Naive B cell (primary cell): Measurements from ENCODE around the gene CSNK1G1. TPM values are rescaled to one million over a fixed set of nuclear protein-coding genes. Genes with fewer than 3 reads are reported as not detected.
"Not testable (repeated sequence)": the region's sequence is repeated elsewhere in the genome, so short reads cannot be mapped to it uniquely, and the experiment has no call there.

Experiments
- ATAC-seq, 2 donors: fragments of 150-1000 bp; cut with Tn5 transposase; 2 replicates each; pipeline ENCODE4 v1.10.0; 2021; ENCODE audit warnings: low read depth in 2 of 2, mild to moderate bottlenecking in 2 of 2, moderate library complexity in 2 of 2
- DNase-seq: peaks from one replicate; pipeline ENCODE4 v3.0.0; 2022
- H3K27ac Mint-ChIP-seq, 6 donors: one replicate each; pipeline ENCODE4 v1.8.0; 2020 to 2022; ENCODE audit warnings: mild to moderate bottlenecking in 6 of 6, mixed read lengths in 6 of 6, moderate library complexity in 5 of 6, inconsistent platforms in 2 of 6
- H3K27me3 Mint-ChIP-seq, 3 donors: one replicate each; pipeline ENCODE4 v1.8.0; 2021 to 2022; ENCODE audit warnings: mixed read lengths in 3 of 3, mild to moderate bottlenecking in 1 of 3
- H3K36me3 Mint-ChIP-seq, 2 donors: one replicate each; pipeline ENCODE4 v1.8.0; 2020 to 2022; ENCODE audit warnings: mixed read lengths in 2 of 2, inconsistent platforms in 1 of 2, mild to moderate bottlenecking in 1 of 2
- H3K4me1 Mint-ChIP-seq, 3 donors: one replicate each; pipeline ENCODE4 v1.8.0; 2020 to 2022; ENCODE audit warnings: mixed read lengths in 3 of 3, inconsistent platforms in 1 of 3, mild to moderate bottlenecking in 1 of 3, moderate library complexity in 1 of 3
- H3K4me3 Mint-ChIP-seq, 8 donors: one replicate each; pipeline ENCODE4 v1.8.0; 2020 to 2022; ENCODE audit warnings: mild to moderate bottlenecking in 8 of 8, mixed read lengths in 8 of 8, moderate library complexity in 8 of 8, inconsistent platforms in 2 of 8
- H3K9me3 Mint-ChIP-seq, 7 donors: one replicate each; pipeline ENCODE4 v1.8.0; 2020 to 2022; ENCODE audit warnings: mixed read lengths in 7 of 7, mild to moderate bottlenecking in 5 of 7, inconsistent platforms in 2 of 7, moderate library complexity in 1 of 7
- polyA plus RNA-seq, 6 donors: library from polyadenylated mRNA; unstranded; fragments of 300-500 nt; fragmentation: Illumina TruSeq; gene quantifications; one replicate each; pipeline ENCODE4 v1.2.3, GENCODE V29; 2021; ENCODE audit warnings: low read depth in 6 of 6

CSNK1G1 gene
- polyA plus RNA-seq, 6 donors from 2014 or later = 1.2 to 26.0 (median 15.4) TPM

GRCh38 chr15:64125978-64126377 is 230.0 kb downstream of the CSNK1G1 start:
- DNase-seq = no peak
- peaks cover 0 to 6% (median 0%) of the 10 kb centered on the region in 3 donors for H3K4me1 Mint-ChIP-seq
- no peaks in the 10 kb centered on the region for H3K9me3 Mint-ChIP-seq
- H3K27ac Mint-ChIP-seq = peak overlapping the region in 4 of 6 donors; percentile 16 to 54 (median 32)
- peaks cover 15 to 27% of the 10 kb centered on the region in 2 donors for H3K36me3 Mint-ChIP-seq
- no peak for ATAC-seq
- H3K27me3 Mint-ChIP-seq = no peaks in the 10 kb centered on the region
- H3K4me3 Mint-ChIP-seq = no peak overlapping the region

GRCh38 chr15:64122936-64123351 is 233.0 kb downstream of the CSNK1G1 start:
- ATAC-seq = no peak
- peak overlapping the region in 1 of 6 donors; percentile 24 for H3K27ac Mint-ChIP-seq
- no peak overlapping the region for H3K4me3 Mint-ChIP-seq
- DNase-seq = no peak
- H3K27me3 Mint-ChIP-seq = no peaks in the 10 kb centered on the region
- H3K36me3 Mint-ChIP-seq = peaks cover 15 to 41% of the 10 kb centered on the region in 2 donors
- no peaks in the 10 kb centered on the region for H3K9me3 Mint-ChIP-seq
- peaks cover 0 to 6% (median 0%) of the 10 kb centered on the region in 3 donors for H3K4me1 Mint-ChIP-seq

- Mint-ChIP-seq H3K4me1 (peaks cover 0 to 4% (median 0%) of the 10 kb centered on the region in 3 donors), H3K27me3 (no peaks in the 10 kb centered on the region), H3K4me3 (no peak overlapping the region), H3K27ac (no peak overlapping the region), H3K36me3 (peaks cover 10 to 38% of the 10 kb centered on the region in 2 donors), H3K9me3 (no peaks in the 10 kb centered on the region)
- no peak for DNase-seq
- ATAC-seq = no peak
Measured at GRCh38 chr15:64122444-64122843, 233.5 kb downstream of the CSNK1G1 start.

- no peaks in the 10 kb centered on the region for H3K9me3 Mint-ChIP-seq
- DNase-seq (no peak), ATAC-seq (no peak)
- no peaks in the 10 kb centered on the region for H3K27me3 Mint-ChIP-seq
- H3K27ac Mint-ChIP-seq = peak overlapping the region in 1 of 6 donors; percentile 29
- H3K4me1 Mint-ChIP-seq = peaks cover 0 to 4% (median 0%) of the 10 kb centered on the region in 3 donors
- H3K4me3 Mint-ChIP-seq = no peak overlapping the region
- H3K36me3 Mint-ChIP-seq = peaks cover 8 to 34% of the 10 kb centered on the region in 2 donors
Measured at GRCh38 chr15:64121614-64122013, 234.4 kb downstream of the CSNK1G1 start.

GRCh38 chr15:64120322-64120721 is 235.7 kb downstream of the CSNK1G1 start:
- H3K27me3 Mint-ChIP-seq, H3K4me3 Mint-ChIP-seq, H3K9me3 Mint-ChIP-seq, ATAC-seq, H3K27ac Mint-ChIP-seq, DNase-seq: not testable (repeated sequence)
- peaks cover 8 to 42% of the 10 kb centered on the region in 2 donors for H3K36me3 Mint-ChIP-seq
- H3K4me1 Mint-ChIP-seq = peaks cover 7 to 11% (median 8%) of the 10 kb centered on the region in 3 donors

GRCh38 chr15:64117759-64118487 is 238.1 kb downstream of the CSNK1G1 start:
- no peak overlapping the region for H3K4me3 Mint-ChIP-seq
- H3K36me3 Mint-ChIP-seq = peaks cover 24 to 41% of the 10 kb centered on the region in 2 donors
- H3K27me3 Mint-ChIP-seq = no peaks in the 10 kb centered on the region
- H3K27ac Mint-ChIP-seq = peak overlapping the region in 2 of 6 donors; percentile 7 to 53
- DNase-seq (no peak), ATAC-seq (no peak)
- no peaks in the 10 kb centered on the region for H3K9me3 Mint-ChIP-seq
- peaks cover 21 to 24% (median 22%) of the 10 kb centered on the region in 3 donors for H3K4me1 Mint-ChIP-seq

Other genes with a start within 250 kb of the CSNK1G1 start
- 10 to 100 TPM; 55.7 to 95.8 (median 59.7) TPM for gene SNX22, start 204.4 kb downstream of the CSNK1G1 start, polyA plus RNA-seq
- 100 to 1,000 TPM; 419 to 599 (median 451) TPM for gene PPIB, start 193.2 kb downstream of the CSNK1G1 start, polyA plus RNA-seq
- gene PCLAF, start 25.3 kb upstream of the CSNK1G1 start, polyA plus RNA-seq = 1 to 10 TPM in 1 of 6 donors, under 1 TPM in 2, not detected in 3; 0.48 to 1.5 (median 0.74) TPM
- 10 to 100 TPM; 23.6 to 32.6 (median 27.2) TPM for gene TRIP4, start 31.7 kb upstream of the CSNK1G1 start, polyA plus RNA-seq
- gene ZNF609, start 104.4 kb upstream of the CSNK1G1 start, polyA plus RNA-seq = 1 to 10 TPM in 5 of 6 donors, under 1 TPM in 1; 0.83 to 4.4 (median 2.6) TPM